HCT116 (cell line): ENCODE measurements around the gene ZBTB20.

Source experiments
- CEBPB ChIP-seq: IDR thresholded peaks from 2 replicates; pipeline ENCODE4 v1.6.1; 2012; ENCODE audit warnings: low read depth
- EZH2 ChIP-seq: fragments of 200-600 bp; sonication (generic); IDR thresholded peaks from 2 replicates; pipeline ENCODE4 v1.6.1; 2017; ENCODE audit warnings: antibody characterized with exemption, mixed run types
- EZH2phosphoT487 ChIP-seq: fragments of 200-600 bp; IDR thresholded peaks from 2 replicates; pipeline ENCODE4 v1.6.1; 2018; ENCODE audit warnings: antibody characterized with exemption, borderline replicate concordance
- JUND ChIP-seq: IDR thresholded peaks from 2 replicates; pipeline ENCODE4 v1.6.1; 2012
- POLR2A ChIP-seq: IDR thresholded peaks from 2 replicates; pipeline ENCODE4 v1.7.0; 2011; ENCODE audit warnings: borderline replicate concordance; ENCODE audit not compliant: insufficient read depth, insufficient read length; ENCODE audit errors: extremely low read depth
- POLR2AphosphoS5 ChIP-seq: IDR thresholded peaks from 2 replicates; pipeline ENCODE4 v1.6.1; 2011; ENCODE audit warnings: mild to moderate bottlenecking, low read depth, low read length, moderate library complexity
- RAD21 ChIP-seq: IDR thresholded peaks from 2 replicates; pipeline ENCODE4 v1.6.1; 2012; ENCODE audit warnings: low read depth, mild to moderate bottlenecking
- SIN3A ChIP-seq: IDR thresholded peaks from 2 replicates; pipeline ENCODE4 v1.6.1; 2012; ENCODE audit warnings: low read depth
- SP1 ChIP-seq: IDR thresholded peaks from 2 replicates; pipeline ENCODE4 v1.6.1; 2012; ENCODE audit warnings: low read depth
- SRF ChIP-seq: IDR thresholded peaks from 2 replicates; pipeline ENCODE4 v1.6.1; 2012; ENCODE audit warnings: low read depth
- TF ChIP-seq, protein P1 (sequence below): IDR thresholded peaks from 2 replicates; pipeline ENCODE4 v1.6.1; 2012; ENCODE audit warnings: low read depth
- TF ChIP-seq, protein P2 (sequence below), 3 experiments: fragments of 200-600 bp in 1 of 3; sonication (generic) in 1 of 3; IDR thresholded peaks in 2 of 3; conservative IDR thresholded peaks in 1 of 3; 2 replicates each; pipeline ENCODE4 v1.5.1; 2012 to 2017; ENCODE audit warnings: low read depth in 2 of 3, low read length in 2 of 3, antibody characterized with exemption in 1 of 3, borderline replicate concordance in 1 of 3, control low read depth in 1 of 3, mild to moderate bottlenecking in 1 of 3, mixed read lengths in 1 of 3, mixed run types in 1 of 3, moderate library complexity in 1 of 3; ENCODE audit not compliant: insufficient read depth in 1 of 3
- TF ChIP-seq, protein P3 (sequence below): IDR thresholded peaks from 2 replicates; pipeline ENCODE4 v1.6.1; 2012

DNA sequence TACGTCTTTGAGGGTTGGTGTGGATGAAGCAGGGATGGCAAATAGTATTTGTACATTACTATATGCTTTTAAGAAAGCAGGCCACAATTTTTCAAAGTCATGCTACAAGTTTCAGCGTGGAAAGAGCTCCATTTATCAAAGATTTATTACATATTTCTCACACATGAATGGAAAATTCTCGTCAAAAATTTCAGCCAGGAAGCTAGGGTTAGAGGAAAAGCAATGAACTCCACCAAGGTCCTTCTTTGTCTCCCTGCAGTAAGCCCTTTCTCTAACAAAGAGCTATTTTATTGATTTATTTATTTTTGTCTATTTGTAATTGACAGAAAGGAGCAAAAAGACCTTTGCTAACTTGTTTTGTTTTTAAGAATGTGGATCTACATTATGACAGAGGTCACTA, 7.5 kb upstream of the ZBTB20 start:
- TF ChIP-seq RAD21 (no peak), SIN3A (no peak), SP1 (no peak), JUND (no peak), EZH2phosphoT487 (no peak), POLR2A (no peak), CEBPB (no peak), POLR2AphosphoS5 (no peak), SRF (no peak), EZH2 (no peak)
- TF ChIP-seq, protein P1, sequence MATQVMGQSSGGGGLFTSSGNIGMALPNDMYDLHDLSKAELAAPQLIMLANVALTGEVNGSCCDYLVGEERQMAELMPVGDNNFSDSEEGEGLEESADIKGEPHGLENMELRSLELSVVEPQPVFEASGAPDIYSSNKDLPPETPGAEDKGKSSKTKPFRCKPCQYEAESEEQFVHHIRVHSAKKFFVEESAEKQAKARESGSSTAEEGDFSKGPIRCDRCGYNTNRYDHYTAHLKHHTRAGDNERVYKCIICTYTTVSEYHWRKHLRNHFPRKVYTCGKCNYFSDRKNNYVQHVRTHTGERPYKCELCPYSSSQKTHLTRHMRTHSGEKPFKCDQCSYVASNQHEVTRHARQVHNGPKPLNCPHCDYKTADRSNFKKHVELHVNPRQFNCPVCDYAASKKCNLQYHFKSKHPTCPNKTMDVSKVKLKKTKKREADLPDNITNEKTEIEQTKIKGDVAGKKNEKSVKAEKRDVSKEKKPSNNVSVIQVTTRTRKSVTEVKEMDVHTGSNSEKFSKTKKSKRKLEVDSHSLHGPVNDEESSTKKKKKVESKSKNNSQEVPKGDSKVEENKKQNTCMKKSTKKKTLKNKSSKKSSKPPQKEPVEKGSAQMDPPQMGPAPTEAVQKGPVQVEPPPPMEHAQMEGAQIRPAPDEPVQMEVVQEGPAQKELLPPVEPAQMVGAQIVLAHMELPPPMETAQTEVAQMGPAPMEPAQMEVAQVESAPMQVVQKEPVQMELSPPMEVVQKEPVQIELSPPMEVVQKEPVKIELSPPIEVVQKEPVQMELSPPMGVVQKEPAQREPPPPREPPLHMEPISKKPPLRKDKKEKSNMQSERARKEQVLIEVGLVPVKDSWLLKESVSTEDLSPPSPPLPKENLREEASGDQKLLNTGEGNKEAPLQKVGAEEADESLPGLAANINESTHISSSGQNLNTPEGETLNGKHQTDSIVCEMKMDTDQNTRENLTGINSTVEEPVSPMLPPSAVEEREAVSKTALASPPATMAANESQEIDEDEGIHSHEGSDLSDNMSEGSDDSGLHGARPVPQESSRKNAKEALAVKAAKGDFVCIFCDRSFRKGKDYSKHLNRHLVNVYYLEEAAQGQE = no peak
- TF ChIP-seq, protein P2, sequence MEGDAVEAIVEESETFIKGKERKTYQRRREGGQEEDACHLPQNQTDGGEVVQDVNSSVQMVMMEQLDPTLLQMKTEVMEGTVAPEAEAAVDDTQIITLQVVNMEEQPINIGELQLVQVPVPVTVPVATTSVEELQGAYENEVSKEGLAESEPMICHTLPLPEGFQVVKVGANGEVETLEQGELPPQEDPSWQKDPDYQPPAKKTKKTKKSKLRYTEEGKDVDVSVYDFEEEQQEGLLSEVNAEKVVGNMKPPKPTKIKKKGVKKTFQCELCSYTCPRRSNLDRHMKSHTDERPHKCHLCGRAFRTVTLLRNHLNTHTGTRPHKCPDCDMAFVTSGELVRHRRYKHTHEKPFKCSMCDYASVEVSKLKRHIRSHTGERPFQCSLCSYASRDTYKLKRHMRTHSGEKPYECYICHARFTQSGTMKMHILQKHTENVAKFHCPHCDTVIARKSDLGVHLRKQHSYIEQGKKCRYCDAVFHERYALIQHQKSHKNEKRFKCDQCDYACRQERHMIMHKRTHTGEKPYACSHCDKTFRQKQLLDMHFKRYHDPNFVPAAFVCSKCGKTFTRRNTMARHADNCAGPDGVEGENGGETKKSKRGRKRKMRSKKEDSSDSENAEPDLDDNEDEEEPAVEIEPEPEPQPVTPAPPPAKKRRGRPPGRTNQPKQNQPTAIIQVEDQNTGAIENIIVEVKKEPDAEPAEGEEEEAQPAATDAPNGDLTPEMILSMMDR (IDR thresholded peaks at IDR 0.05 in 2 of 3, conservative IDR thresholded peaks at IDR 0.05 in 1 of 3; ENCODE audit: borderline replicate concordance in 1 of 3, insufficient read depth in 1 of 3, low read depth in 2 of 3, low read length in 2 of 3) = no peak
- TF ChIP-seq, protein P3, sequence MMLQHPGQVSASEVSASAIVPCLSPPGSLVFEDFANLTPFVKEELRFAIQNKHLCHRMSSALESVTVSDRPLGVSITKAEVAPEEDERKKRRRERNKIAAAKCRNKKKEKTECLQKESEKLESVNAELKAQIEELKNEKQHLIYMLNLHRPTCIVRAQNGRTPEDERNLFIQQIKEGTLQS = no peak
